Hypothalamus (tissue), 51 donors: ENCODE data around the gene FEM1B.

ENCODE experiments used
- DNase-seq, 51 donors: peaks; one replicate each; lab custom pipeline; 2025; lab: John Stamatoyannopoulos, UW

FEM1B gene

DNA sequence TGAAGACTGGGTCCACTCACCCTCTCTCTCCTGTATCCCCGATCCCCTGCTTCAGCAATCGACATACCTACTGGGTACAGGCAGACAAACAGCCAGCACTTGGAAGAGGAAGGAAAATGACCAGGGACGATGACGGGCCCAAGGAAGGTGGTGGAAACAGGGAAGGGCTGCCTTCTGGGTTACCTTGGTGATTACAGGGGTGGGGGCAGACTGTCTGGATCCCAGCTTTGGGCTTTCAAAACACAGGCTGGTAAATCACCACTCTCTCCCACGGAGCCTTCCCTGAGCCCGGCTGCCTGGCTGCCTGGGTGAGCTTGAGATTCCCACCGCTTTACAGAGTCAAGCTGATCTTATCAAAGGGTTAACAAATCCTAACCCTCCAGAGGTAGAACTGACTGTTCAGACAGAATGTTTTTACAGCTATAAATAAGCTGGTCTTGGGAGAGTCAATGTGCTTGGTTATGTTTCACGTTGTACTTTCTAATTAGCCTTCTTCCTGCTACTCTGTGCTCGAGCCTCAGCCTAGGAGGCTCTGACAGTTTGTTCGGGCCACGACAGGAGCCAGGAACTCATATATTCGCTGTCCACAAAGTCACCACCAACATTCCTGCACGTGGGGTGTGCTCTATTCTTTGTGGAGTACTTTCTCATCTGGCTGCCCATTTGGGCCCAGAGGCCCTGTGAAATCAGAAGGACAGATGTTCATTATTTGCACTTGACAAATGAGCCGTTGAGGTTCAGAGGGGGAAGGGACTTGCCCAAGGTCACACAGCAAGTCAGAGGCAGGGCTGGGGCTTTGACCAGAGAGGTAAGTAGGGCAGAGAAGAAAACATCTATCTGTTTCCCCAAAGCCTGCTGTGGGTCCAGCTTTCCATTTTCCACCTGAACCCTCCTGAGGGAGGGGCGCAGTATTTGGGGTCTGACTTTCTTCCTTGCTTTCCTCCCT lies 63.5 kb downstream of the FEM1B start:
- no peak for DNase-seq

DNA sequence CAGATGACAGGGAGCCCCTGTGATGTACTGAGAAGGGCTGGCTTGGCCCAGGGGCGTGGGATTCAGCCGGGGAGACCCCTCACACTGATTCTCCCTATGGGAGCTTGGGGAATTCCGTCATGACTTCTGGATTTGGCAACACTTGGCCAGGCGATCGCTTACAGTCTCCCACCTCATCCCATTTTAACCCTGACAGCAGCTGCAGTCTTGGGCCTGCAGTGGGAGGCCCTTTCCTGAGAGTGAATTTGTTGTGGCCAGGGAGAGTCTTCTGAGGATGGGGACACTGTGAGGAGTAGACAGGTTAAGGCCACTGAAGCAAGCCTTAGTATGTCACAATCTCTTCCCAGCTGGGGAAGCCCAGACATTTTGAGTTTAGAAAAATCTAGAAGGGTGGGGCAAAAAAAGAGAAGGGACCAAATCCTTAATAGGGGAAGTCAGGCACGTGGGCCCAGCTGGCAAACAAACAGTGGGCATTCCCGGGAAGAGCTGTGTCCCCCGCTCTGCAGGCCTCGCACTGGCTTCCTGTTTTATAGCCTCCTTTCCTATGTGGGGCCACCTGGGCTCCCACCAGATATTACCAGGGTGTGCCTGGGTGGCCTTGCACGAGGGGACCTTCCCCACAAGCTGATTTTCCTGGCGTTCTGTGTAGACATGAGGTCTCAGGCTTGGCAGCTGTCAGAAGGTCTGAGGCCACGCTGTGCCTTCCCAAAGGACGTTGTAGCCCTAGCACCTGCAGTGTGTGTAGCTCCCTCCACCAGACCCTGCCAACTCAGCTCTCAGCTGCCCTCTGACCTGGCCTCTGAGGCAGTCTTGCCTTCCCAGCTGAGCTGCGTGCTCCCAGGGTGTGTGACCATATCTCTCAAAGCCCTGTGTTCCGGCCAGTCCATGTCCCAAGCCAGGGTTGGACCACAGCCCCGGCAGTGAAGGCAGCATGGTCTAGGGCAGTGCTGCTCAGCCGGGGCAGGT lies 64.5 kb downstream of the FEM1B start:
- no peak for DNase-seq

DNA sequence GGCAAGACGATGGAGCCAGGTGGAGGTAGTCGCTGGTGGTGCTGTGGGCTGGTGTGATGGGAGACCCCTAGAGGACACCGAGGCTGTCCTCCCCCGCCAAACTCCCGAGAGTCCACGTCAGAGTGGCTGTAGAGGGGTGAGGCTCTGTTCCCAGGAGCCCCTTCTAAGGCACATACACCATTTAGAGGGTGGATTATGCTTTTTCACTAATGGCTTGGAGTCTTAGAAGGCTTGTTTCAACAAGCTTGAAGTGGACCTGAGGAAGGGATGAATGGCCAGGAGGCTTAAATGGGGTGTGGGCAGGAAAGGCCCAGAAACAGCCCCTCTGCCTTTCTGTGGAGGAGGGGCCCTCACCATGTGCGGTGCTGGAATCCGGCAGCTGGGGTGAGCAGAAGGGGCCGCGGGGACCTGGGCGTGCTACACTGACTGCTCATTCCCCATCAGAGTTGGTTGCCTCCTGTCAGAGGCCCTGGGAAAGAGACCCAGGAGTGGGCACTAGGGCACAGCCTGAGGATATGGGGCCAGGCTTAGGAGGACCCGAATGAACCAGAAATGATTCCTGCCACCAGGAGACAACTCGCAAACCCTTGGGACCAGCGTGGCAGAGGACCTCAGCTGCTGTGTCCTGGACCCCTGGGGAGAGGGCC lies 66.2 kb downstream of the FEM1B start:
- no peak for DNase-seq

DNA sequence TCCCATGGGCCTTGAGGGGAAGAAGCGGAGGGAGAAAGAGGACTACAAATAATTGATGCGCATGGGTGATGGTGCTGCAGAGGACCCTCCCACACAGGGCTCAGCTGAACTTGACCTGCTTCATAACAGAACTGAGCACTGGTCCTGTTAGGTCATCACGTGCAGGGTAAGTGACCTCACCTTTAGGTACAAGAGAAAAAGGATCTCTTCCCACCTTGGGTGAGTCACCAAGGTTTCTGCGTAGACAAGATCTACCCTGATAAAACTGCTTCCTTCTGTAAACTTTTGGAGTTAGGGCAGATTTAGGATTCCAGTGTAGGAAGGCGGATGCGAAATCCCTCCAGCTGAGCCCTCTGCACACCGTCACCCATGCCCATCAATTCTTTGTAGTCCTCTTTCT lies 67.1 kb downstream of the FEM1B start:
- DNase-seq, result no peak
